ENCODE results near the gene PCDHB14.
"Not testable (repeated sequence)": the region's sequence is repeated elsewhere in the genome, so short reads cannot be mapped to it uniquely, and the experiment has no call there.

The PCDHB14 gene

DNA sequence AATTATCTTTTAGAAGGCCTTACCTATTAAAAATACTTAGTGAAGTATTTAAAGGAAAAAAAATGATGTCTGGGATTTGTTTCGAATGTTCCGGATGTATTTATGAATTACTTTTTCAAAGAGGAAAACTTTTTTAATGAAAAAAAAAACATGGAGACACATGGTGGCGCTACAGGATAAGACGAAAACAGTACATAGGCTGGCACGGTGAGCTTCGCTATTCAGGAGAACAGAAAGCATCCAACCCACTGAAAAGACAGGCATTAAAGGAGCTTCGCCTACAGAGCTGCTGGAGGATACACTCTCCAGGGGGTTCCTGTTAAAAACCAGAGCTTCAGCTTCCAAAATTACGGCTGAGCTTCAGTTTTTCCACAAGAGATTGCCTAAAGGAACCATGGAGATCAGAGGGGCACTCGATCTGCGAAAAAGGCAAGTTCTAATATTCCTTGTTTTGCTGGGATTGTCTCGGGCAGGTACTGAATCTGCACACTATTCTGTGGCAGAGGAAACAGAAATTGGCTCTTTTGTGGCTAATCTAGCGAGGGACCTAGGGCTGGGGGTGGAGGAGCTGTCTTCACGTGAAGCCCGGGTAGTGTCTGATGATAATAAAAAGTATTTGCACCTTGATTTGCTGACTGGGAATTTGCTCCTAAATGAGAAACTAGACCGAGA is at the start of gene PCDHB14:
TSS of gene PCDHB14 (plus strand) at position 232 of the 672 bp plus-strand sequence. CDS start at position 395, 163 bp downstream.
- DNase-seq, result no peak

DNA sequence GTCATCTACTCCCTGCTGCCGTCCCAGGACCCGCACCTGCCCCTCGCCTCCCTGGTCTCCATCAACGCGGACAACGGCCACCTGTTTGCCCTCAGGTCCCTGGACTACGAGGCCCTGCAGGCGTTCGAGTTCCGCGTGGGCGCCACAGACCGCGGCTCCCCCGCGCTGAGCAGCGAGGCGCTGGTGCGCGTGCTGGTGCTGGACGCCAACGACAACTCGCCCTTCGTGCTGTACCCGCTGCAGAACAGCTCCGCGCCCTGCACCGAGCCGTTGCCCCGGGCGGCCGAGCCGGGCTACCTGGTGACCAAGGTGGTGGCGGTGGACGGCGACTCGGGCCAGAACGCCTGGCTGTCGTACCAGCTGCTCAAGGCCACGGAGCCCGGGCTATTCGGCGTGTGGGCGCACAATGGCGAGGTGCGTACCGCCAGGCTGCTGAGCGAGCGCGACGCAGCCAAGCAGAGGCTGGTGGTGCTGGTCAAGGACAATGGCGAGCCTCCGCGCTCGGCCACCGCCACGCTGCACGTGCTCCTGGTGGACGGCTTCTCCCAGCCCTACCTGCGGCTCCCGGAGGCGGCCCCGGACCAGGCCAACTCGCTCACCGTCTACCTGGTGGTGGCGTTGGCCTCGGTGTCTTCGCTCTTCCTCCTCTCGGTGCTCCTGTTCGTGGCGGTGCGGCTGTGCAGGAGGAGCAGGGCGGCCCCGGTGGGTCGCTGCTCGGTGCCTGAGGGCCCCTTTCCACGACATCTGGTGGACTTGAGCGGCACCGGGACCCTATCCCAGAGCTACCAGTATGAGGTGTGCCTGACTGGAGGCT is 48.6 kb upstream of the PCDHB14 start:
- not testable (repeated sequence) for DNase-seq

DNA sequence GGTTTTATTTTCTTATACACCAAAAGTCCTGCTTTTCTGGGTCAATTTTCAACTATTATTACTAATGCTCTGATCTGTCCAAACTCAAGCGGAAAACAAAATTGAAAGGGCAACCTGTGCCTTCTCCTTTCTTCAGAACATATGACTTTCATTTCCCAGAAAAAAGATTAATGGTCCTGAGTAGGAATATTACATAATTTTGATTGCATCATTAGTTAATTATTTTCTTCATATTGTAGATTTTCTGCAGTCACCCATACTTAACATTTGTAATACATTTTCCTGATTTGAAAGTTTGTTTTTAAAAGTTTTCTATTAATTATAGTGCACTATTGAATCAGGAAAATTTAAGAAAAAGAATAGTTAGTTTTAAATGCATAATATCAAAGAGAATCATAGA is 47.2 kb upstream of the PCDHB14 start:
- no peak for DNase-seq

DNA sequence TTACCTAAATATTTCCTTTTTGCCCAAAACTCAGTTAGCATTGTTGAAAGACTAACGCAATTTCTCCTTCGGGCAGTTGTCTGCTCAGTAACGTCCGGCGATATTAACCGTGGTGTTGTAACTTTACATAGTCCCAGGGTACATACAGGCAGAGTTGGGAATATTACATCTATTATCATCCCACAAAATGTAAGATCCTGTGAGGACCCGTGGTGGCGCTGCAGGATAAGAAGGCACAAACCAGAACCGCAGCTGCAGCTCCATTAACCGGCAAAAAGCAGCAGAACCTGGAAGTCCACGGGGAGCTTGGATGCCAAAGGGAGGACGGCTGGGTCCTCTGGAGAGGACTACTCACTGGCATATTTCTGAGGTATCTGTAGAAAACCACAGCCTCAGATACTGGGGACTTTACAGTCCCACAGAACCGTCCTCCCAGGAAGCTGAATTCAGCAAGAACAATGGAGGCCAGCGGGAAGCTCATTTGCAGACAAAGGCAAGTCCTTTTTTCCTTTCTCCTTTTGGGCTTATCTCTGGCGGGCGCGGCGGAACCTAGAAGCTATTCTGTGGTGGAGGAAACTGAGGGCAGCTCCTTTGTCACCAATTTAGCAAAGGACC is 45.5 kb upstream of the PCDHB14 start, which contains the start of gene PCDHB8:
TSS of gene PCDHB8 (plus strand) at position 214 of the 615 bp plus-strand sequence. CDS start at position 459, 245 bp downstream.
- not testable (repeated sequence) for DNase-seq

DNA sequence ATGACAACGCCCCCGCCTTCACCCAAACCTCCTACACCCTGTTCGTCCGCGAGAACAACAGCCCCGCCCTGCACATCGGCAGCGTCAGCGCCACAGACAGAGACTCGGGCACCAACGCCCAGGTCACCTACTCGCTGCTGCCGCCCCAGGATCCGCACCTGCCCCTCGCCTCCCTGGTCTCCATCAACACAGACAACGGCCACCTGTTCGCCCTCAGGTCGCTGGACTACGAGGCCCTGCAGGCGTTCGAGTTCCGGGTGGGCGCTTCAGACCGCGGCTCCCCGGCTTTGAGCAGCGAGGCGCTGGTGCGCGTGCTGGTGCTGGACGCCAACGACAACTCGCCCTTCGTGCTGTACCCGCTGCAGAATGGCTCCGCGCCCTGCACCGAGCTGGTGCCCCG is 43.8 kb upstream of the PCDHB14 start:
- DNase-seq, result not testable (repeated sequence)

DNA sequence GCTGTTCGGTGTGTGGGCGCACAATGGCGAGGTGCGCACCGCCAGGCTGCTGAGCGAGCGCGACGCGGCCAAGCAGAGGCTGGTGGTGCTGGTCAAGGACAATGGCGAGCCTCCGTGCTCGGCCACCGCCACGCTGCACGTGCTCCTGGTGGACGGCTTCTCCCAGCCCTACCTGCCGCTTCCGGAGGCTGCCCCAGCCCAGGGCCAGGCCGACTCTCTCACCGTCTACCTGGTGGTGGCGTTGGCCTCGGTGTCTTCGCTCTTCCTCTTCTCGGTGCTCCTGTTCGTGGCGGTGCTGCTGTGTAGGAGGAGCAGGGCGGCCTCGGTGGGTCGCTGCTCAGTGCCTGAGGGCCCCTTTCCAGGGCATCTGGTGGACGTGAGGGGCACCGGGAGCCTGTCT is 43.3 kb upstream of the PCDHB14 start:
- DNase-seq, result not testable (repeated sequence)

DNA sequence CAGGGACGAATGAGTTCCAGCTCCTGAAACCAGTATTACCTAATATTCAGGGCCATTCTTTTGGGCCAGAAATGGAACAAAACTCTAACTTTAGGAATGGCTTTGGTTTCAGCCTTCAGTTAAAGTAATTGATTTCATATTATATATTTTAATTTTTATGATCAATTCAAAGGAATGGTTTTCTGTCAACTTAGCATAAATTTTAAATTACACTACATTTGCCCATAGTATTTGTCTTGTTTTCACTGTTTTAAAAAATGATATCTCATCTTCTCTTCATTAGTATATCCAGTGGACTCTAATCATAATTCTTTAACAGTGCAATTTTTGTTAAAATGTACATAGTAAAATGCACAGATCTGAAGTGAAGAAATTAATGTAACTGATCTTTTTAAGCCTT is 42.8 kb upstream of the PCDHB14 start:
- DNase-seq, result no peak

DNA sequence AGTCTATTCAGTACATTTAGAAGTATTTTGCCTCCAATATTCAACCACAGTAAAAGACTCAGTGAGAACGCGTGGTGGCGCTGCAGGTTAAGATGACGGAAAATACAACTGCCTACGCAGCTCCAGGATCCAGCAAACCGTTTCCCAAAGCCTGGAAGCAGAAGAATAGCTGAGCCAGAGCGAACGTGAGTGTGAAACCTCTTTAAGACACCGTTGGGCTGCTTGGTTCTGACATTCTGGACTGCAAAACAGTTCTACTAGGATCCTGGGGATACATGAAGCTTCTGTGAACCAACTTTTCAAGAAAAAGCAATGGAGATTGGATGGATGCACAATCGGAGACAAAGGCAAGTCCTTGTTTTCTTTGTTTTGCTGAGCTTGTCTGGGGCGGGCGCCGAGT is 40.9 kb upstream of the PCDHB14 start, which contains the start of gene PCDHB16:
TSS of gene PCDHB16 (plus strand) at position 140 of the 400 bp plus-strand sequence. CDS start at position 313, 173 bp downstream.
- no peak for DNase-seq

DNA sequence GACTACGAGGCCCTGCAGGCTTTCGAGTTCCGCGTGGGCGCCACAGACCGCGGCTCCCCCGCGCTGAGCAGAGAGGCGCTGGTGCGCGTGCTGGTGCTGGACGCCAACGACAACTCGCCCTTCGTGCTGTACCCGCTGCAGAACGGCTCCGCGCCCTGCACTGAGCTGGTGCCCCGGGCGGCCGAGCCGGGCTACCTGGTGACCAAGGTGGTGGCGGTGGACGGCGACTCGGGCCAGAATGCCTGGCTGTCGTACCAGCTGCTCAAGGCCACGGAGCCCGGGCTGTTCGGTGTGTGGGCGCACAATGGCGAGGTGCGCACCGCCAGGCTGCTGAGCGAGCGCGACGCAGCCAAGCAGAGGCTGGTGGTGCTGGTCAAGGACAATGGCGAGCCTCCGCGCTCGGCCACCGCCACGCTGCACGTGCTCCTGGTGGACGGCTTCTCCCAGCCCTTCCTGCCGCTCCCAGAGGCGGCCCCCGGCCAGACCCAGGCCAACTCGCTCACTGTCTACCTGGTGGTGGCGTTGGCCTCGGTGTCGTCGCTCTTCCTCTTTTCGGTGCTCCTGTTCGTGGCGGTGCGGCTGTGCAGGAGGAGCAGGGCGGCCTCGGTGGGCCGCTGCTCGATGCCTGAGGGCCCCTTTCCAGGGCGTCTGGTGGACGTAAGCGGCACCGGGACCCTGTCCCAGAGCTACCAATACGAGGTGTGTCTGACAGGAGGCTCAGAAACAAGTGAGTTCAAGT is 38.9 kb upstream of the PCDHB14 start:
- DNase-seq, result not testable (repeated sequence)

DNA sequence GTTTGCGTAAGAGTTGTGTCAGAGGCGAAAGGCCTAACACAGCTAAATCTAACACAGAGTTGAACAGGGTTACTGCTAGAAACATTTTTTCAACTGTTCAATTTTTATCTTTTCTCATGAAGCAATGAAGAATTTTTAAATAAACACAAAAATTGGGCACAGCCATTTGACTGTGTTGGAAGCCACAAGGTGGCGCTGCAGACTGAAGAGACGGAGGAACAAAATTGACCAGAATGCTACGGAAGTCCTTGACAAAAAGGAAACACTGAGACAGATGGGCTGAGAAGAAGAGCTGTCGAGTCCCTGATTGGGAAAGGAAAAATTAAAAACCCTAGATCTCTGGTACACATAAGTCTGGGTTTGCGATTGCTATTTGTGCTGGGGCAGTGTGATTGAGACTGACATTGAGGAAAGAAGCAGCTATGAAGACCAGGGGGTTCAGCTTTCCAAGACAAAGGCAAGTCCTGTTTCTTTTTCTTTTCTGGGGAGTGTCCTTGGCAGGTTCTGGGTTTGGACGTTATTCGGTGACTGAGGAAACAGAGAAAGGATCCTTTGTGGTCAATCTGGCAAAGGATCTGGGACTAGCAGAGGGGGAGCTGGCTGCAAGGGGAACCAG is 36.1 kb upstream of the PCDHB14 start, which contains the start of gene PCDHB9:
TSS of gene PCDHB9 (plus strand) at position 265 of the 616 bp plus-strand sequence. CDS start at position 423, 158 bp downstream.
- peak; percentile 10 for DNase-seq

DNA sequence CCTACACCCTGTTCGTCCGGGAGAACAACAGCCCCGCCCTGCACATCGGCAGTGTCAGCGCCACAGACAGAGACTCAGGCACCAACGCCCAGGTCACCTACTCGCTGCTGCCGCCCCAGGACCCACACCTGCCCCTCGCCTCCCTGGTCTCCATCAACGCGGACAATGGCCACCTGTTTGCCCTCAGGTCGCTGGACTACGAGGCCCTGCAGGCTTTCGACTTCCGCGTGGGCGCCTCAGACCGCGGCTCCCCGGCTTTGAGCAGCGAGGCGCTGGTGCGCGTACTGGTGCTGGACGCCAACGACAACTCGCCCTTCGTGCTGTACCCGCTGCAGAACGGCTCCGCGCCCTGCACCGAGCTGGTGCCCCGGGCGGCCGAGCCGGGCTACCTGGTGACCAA is 34.5 kb upstream of the PCDHB14 start:
- not testable (repeated sequence) for DNase-seq

DNA sequence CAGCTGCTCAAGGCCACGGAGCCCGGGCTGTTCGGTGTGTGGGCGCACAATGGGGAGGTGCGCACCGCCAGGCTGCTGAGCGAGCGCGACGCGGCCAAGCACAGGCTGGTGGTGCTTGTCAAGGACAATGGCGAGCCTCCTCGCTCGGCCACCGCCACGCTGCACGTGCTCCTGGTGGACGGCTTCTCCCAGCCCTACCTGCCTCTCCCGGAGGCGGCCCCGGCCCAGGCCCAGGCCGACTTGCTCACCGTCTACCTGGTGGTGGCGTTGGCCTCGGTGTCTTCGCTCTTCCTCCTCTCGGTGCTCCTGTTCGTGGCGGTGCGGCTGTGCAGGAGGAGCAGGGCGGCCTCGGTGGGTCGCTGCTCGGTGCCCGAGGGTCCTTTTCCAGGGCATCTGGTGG is 34.0 kb upstream of the PCDHB14 start:
- DNase-seq, result not testable (repeated sequence)

DNA sequence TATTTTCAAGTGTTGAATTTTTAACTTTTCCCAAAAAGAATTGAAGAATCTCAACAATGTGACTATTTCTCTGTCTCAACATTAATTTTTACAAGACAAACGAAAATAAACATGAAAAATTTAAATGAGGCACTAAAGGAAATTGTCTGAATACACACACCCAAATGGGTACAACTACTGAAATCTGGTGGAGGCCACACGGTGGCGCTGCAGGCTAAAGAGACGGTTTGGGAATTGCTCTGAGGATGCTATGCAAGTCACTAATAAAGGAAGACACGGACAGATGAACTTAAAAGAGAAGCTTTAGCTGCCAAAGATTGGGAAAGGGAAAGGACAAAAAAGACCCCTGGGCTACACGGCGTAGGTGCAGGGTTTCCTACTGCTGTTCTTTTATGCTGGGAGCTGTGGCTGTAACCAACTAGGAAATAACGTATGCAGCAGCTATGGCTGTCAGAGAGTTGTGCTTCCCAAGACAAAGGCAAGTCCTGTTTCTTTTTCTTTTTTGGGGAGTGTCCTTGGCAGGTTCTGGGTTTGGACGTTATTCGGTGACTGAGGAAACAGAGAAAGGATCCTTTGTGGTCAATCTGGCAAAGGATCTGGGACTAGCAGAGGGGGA is 30.9 kb upstream of the PCDHB14 start, which contains the start of gene PCDHB10:
TSS of gene PCDHB10 (plus strand) at position 244 of the 616 bp plus-strand sequence. CDS start at position 444, 200 bp downstream.
- no peak for DNase-seq

DNA sequence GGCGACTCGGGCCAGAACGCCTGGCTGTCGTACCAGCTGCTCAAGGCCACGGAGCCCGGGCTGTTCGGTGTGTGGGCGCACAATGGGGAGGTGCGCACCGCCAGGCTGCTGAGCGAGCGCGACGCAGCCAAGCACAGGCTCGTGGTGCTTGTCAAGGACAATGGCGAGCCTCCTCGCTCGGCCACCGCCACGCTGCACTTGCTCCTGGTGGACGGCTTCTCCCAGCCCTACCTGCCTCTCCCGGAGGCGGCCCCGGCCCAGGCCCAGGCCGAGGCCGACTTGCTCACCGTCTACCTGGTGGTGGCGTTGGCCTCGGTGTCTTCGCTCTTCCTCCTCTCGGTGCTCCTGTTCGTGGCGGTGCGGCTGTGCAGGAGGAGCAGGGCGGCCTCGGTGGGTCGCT is 28.8 kb upstream of the PCDHB14 start:
- DNase-seq, result not testable (repeated sequence)

DNA sequence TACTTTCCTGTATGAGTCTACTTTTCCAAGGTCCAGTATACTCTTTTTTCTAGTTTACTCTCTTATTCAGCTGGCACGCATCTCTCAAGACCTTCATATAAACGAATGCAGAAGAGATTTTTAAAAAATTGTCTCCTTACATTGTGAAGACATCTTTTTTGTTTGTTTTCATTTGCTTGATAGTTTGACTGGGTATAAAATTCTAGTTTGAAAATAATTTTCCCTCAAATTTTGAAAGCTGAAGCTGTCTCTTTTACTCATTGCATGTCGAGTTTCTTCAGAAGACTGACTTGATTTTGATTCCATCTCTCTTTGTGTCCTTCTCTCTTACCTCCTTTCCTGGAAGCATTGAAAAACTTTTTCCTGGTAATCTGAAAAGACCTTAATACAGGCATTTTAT is 26.8 kb upstream of the PCDHB14 start:
- no peak for DNase-seq

DNA sequence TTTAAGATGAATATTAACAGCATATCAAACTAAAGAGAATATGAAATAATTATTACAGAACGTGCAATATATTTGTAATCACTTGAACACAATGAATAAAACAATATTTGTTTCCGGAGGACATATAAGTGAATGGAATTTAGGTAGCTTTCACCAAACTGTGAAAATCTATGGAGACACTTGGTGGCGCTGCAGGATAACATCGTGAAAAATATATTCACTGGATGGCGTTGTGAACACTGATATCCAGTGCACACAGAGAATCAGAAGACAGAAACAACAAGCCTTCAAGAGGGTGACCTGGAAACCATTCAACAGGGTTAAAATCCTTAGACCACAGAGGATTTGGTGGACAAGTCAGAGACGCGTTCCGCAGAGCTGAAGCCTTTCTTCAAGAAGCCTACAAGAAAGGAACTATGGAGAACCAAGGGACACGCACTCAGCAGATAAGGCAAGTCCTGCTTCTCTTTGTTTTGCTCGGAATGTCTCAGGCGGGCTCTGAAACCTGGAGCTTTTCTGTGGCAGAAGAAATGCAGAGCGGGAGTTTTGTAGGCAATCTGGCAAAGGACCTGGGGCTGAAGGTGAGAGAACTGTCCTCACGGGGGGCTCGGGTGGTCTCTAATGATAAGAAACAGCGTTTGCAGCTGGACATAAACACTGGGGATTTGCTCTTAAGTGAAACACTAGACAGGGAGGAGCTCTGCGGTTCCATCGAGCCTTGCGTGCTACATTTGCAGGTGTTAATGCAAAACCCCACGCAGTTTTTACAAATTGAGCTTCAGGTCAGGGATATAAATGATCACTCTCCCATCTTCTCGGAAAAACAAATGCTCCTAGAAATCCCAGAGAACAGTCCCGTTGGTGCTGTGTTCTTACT is 23.5 kb upstream of the PCDHB14 start, which contains the start of gene PCDHB11:
TSS of gene PCDHB11 (plus strand) at position 269 of the 877 bp plus-strand sequence. CDS start at position 417, 148 bp downstream.
- DNase-seq, result peak; percentile 30

DNA sequence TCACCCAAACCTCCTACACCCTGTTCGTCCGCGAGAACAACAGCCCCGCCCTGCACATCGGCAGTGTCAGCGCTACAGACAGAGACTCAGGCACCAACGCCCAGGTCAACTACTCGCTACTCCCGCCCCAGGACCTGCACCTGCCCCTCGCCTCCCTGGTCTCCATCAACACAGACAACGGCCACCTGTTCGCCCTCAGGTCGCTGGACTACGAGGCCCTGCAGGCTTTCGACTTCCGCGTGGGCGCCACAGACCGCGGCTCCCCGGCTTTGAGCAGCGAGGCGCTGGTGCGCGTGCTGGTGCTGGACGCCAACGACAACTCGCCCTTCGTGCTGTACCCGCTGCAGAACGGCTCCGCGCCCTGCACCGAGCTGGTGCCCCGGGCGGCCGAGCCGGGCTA is 22.0 kb upstream of the PCDHB14 start:
- not testable (repeated sequence) for DNase-seq

DNA sequence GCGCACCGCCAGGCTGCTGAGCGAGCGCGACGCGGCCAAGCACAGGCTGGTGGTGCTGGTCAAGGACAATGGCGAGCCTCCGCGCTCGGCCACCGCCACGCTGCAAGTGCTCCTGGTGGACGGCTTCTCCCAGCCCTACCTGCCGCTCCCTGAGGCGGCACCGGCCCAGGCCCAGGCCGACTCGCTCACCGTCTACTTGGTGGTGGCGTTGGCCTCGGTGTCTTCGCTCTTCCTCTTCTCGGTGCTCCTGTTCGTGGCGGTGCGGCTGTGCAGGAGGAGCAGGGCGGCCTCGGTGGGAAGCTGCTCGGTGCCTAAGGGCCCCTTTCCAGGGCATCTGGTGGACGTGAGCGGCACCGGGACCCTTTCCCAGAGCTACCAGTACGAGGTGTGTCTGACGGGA is 21.5 kb upstream of the PCDHB14 start:
- not testable (repeated sequence) for DNase-seq

DNA sequence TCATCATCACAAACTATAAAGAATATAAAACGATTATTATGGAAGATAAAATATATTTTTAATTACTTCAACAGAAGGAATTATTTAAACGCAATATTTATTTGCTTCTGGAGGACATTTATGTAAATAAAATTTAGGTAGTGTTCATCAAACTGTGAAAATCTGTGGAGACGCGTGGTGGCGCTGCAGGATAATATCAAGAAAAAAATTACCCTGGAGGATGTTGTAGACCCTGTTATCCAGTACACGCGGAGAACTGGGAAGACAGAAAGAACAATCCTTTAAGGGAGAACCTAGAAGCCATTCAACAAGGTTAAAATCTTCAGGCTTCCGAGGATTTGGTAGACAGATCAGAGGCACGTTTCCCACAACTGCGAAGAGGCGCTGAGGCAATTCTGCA is 14.7 kb upstream of the PCDHB14 start, which contains the start of gene PCDHB12:
TSS of gene PCDHB12 (plus strand) at position 242 of the 400 bp plus-strand sequence. CDS start 189 bp downstream, outside the sequence.
- DNase-seq, result no peak

DNA sequence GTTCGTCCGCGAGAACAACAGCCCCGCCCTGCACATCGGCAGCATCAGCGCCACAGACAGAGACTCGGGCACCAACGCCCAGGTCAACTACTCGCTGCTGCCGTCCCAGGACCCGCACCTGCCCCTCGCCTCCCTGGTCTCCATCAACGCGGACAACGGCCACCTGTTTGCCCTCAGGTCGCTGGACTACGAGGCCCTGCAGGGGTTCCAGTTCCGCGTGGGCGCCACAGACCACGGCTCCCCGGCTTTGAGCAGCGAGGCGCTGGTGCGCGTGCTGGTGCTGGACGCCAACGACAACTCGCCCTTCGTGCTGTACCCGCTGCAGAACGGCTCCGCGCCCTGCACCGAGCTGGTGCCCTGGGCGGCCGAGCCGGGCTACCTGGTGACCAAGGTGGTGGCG is 12.9 kb upstream of the PCDHB14 start:
- not testable (repeated sequence) for DNase-seq

Measured in NCI-H187 treated with DMSO at 0.1 percent for 48 hours (cell line).